Ammon's horn (tissue), 1 donor: ENCODE measurements around the gene SLC43A2.
A peak's percentile ranks its signal among the peaks of the same experiment; 100 is the strongest.

Source experiments
- DNase-seq: peaks from one replicate; pipeline ENCODE4 v3.0.0-alpha.2; 2016; ENCODE audit warnings: low spot score

Gene SLC43A2

GRCh38 chr17:1562176-1562643, 66.4 kb downstream of the SLC43A2 start:
- DNase-seq: no peak

GRCh38 chr17:1561420-1562175, 67.0 kb downstream of the SLC43A2 start:
- no peak for DNase-seq

- no peak for DNase-seq
Observed at GRCh38 chr17:1560858-1561355, 67.7 kb downstream of the SLC43A2 start.

GRCh38 chr17:1560101-1560857, 68.4 kb downstream of the SLC43A2 start:
- no peak for DNase-seq

DNA sequence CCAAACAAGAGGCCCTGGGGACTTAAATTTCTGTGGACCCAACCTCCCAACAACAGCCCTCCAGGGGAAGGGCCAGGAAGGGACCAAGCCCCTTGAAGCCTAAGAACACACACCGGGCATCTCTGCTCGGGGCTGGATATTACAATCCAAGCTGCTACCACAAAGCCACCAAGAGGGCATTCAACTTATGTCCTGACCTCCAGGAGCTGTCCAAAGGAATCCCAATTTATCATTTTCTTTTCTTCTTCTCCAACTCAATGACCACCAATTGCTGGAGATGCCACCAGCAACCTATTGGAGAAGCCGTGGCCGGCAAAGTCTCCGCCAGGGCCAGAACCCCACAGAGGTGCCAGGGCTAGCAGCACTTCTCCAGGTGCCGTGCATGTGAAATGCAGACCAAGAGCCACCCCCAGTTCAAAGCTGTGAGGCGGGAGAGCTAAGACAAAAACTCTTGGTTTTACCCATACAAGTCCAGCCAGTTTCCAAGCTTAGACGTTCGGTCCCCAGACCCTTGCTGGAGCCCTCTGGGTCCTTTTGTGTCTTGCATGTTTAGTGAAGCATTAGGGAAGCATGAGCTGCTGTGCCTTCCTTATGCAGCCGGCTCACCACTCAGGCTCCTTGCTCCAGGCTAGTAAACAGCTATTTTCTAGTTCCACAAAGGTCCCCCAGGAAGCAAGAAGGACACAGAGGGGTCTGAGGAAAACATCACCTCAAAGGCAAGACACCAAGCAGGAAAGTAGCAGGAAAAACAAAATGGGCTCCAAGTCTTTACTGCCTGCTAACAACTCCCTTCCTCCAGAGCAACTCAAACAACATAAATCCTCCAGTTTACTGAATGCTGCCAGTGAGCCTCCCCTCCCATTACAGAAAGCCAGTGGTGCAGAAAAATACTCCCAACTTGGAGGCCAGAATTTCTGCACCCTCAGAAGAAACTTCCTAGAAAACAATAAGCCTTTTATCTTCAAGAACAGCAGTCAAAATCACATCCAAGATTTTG, 69.3 kb downstream of the SLC43A2 start:
- no peak for DNase-seq

GRCh38 chr17:1558401-1558800, 70.2 kb downstream of the SLC43A2 start:
- DNase-seq: no peak

DNA sequence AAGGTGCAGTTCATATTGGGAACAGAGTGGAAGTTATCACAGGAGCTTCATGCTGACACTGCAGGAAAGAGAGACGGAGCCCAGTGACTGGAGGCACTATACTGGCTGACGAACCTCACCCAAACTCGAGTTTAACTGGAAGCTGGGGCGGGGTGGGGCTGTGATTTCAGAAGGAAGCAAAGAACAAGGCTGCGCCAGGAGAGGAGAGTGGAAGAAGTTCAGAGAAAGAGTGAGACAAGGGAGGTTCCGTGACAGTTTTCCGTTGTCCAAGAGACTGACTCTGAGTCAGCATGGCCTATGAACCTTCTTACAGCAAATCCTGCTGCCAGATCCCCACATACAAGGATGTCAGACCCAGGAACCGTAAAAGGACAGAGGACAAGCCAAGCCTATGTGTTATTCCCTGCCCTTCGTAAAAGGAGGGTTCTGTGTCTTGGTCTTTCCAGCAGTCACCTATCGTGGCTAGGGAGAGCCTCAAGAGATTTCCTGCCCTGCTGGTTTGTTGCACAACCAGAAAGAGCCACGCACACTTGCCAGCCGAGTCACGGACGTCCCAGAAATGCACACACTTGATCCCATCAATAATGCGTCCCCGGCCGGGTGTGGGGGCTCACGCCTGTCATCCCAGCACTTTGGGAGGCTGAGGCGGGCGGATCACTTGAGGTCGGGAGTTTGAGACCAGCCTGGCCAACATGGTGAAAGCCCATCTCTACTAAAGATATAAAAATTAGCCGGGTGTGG, 71.1 kb downstream of the SLC43A2 start:
- no peak for DNase-seq

DNA sequence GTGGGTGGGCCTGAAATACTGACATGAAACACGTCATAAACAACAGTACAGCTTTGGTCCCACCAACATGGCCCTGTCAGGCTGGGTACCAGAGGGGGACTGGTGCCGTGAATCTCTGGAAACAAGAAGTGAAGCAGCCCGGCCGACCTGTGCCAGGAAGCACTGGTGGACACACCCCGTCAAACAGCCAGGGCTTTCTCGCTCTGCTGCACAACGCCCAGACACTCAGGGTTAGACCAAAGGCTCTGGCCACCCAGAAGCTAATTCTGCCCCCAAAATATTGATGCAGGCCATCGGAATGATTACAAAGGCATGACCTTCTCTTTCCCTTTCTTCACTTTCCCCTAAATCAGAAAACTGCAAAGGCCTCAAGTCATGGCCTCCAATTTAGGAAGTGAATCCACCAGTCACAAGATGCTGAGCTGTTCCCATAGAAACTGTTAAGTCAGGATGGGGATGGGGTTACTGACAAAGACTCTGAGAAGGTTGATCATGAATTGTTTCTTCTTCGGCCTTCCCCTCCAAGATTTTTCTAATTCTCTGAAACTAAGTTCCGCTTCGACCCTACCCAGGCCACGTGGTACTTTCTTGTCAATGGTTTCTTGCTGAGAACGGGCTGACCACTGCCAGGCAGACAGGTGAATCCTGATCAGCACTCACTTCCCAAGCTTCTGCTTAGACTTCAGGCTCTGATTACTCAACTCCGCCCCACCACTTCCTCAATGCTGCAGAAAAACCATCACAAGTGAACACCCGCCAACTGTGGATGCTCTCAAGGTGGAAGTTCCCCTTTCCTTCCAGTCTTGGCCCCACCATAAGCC, 72.8 kb downstream of the SLC43A2 start:
- DNase-seq: peak; percentile 58

DNA sequence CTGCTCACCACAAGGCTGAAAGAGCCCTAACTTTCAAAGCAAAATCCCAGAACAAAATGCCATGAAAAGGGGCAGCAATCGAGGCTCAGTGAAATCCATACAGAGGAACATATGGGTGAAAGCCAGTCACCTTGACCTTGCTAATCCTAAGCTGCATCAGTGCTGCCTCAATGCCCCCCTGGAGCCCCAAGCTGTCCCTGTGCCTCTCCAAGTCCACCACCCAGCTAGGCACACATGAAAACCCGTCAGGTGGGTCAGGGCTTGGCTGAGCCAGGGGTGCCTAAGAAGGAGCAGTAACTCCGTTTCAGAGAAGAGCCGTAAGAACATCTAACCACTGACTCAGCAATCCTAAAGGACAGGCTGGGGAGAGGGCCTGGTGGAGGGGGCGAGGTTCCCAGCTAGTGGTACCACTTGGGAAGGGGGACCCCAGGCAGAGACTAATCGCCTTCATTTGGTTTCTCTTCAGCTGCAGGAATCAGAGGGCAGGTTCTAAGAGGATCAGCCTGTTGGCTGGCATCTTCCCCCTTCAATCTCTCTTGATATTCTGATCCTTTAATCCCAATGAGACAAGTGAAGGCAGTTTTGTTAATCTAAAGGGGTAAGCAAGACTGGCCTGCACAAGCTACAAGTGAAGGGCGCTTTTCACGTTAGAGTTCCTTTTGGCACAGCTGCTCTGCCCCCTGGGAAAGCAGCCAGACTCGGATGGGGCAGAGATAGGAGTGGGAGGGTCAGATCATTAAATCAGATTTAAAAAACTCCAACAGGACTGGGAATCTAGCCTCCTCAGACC, 73.7 kb downstream of the SLC43A2 start:
- DNase-seq: no peak

GRCh38 chr17:1553354-1554266, 75.0 kb downstream of the SLC43A2 start:
- DNase-seq: no peak

DNA sequence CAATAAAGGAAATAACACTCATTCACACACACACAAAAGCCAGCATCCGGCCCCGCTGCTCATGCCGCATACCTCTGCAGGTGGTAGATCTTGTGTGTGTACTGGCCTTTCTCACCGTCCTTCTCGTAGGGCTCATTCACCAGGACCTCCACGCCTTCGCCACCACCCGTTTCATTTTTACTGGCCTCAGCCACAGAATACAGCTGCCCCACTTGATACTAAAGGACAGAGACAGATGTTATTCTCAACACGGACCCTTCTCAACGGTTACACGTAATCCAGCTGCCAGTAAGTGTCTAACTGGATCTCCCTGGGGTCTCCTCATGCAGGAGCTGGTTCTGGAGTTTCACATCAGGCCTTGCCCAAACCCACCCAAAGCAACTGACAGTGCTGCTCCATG, 75.7 kb downstream of the SLC43A2 start:
- DNase-seq: no peak

DNA sequence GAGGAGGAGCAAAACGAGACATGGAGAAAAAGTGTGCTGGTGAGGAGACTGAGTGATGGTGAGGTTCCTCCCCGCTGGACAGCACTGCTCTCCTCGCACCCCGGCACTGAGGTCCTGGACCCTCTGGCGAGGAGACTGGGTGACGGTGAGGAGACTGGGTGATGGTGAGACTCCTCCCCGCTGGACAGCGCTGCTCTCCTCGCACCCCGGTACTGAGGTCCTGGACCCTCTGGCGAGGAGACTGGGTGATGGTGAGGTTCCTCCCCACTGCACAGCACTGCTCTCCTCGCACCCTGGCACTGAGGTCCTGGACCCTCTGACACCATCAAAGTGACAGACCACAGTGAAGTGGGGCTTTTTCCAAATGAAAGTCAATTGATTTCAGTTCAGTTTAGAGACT, 76.9 kb downstream of the SLC43A2 start:
- no peak for DNase-seq

DNA sequence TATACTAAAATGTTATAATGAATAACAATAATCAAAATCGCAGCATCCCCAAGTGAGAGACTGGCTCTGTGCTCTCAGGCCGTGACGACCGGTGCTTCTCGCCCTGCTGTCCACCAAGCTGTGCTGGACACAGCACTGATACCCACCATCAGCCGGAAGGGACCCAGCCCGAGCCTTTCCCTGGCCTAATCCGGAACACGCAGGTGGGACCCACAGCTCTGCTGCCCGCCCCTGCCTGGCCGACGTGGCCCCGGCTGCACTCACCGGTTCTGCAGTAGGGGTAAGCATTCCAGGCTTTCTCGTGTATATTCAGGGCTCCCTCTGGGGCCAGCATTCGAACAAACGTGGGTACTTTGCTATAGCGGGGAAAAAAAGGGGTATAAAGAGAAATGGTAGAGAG, 80.6 kb downstream of the SLC43A2 start:
- no peak for DNase-seq

DNA sequence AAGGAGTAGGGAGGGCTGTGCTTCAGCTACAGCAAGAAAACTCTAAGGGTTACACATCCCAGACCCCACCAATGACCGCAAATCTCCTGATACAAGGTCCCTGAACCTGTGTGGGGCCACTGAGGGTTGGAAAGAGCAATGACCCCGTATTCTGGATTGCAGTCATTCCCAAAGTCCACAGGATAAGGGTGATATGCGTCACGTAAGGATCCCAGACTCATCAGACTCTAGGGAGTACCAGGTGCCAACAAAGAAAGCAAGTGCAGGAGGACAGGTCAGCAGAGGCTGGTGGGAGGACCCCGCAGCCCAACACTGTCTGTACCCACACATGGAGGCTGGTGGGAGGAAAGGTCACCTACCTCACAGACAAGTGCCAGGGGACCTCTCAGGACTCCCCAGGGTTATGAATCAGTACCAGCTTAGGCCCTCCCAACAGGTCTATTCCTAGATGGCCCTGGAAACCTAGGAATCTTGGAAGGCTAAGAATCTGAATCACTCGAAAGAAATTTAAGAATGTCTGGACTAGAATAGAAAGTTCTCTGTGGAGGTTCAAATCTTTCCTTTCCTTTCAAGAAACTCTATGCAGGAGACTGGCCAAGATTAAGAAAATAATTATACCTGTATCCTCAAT, 82.2 kb downstream of the SLC43A2 start:
- no peak for DNase-seq

DNA sequence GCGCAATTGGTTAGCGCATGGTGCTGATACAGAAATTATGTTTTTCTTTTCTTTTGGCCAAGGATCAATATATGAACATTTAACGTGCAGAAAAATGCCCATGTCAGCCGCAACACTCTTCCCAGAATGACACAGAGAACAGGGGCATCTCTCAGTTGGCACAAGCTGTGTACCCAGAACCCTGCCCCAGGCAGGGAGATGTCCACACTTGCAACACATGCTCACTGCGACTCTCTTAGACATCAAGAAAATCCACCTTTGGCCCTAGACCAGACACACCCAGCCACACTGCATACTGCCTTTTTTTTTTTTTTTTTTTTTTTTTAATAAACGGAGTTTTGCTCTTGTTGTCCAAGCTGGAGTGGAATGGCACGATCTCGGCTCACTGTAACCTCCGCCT, 83.0 kb downstream of the SLC43A2 start:
- DNase-seq: no peak

GRCh38 chr17:1542316-1542715, 86.3 kb downstream of the SLC43A2 start:
- DNase-seq: no peak

GRCh38 chr17:1541367-1541904, 87.2 kb downstream of the SLC43A2 start:
- no peak for DNase-seq

DNA sequence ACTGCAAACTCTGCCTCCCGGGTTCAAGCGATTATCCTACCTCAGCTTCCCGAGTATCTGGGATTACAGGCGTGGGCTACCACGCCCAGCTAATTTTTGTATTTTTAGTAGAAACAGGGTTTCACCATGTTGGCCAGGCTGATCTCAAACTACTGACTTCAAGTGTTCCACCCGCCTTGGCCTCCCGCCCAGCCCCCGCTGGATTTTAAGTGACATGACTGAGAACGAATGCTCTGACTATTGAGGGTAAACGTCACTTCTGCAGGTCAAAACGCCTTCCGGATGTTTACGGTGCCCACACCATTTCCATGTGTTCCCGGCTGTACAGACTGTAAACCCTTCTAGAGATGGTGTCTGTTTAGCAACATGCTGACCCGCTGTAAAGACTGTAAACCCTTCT, 88.8 kb downstream of the SLC43A2 start:
- DNase-seq: no peak
